Measurements from ENCODE around the gene TPM3.
"Not testable (repeated sequence)": the region's sequence is repeated elsewhere in the genome, so short reads cannot be mapped to it uniquely, and the experiment has no call there.

Gene TPM3

DNA sequence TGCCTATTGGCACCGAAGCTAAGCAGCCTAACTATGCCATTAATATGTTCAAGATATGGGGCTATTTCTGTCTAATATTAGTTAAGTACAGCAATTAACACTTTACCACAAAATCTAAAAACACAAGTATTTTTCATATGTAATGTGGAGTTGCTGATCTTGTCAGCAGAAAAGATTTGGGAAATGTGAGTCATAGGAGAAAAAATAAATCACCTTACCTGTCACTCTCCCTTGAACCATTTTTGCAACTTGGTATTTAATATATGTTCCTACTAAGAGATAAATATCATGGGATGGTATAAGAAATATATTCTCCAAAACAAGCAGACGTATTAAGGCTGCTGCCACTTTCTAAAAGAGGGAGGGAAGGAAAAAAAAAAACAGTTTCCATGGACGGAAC lies 54.0 kb downstream of the TPM3 start:
- no peaks in the 10 kb centered on the region for H3F3A ChIP-seq (ENCODE audit: low read depth)
- H3K4me2 ChIP-seq (ENCODE audit: low read depth, low read length, poor library complexity, severe bottlenecking), result no peak overlapping the region
- TF ChIP-seq, protein P1, sequence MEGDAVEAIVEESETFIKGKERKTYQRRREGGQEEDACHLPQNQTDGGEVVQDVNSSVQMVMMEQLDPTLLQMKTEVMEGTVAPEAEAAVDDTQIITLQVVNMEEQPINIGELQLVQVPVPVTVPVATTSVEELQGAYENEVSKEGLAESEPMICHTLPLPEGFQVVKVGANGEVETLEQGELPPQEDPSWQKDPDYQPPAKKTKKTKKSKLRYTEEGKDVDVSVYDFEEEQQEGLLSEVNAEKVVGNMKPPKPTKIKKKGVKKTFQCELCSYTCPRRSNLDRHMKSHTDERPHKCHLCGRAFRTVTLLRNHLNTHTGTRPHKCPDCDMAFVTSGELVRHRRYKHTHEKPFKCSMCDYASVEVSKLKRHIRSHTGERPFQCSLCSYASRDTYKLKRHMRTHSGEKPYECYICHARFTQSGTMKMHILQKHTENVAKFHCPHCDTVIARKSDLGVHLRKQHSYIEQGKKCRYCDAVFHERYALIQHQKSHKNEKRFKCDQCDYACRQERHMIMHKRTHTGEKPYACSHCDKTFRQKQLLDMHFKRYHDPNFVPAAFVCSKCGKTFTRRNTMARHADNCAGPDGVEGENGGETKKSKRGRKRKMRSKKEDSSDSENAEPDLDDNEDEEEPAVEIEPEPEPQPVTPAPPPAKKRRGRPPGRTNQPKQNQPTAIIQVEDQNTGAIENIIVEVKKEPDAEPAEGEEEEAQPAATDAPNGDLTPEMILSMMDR (conservative IDR thresholded peaks at IDR 0.05; ENCODE audit: low read length), result no peak
- no peak for TF ChIP-seq EZH2phosphoT487 (IDR thresholded peaks at IDR 0.05; ENCODE audit: borderline replicate concordance)
- no peaks in the 10 kb centered on the region for H3K4me1 ChIP-seq (ENCODE audit: insufficient read depth, low read length, poor library complexity, severe bottlenecking)
- H2AFZ ChIP-seq (ENCODE audit: low read length), result no peak overlapping the region
- H3K4me3 ChIP-seq (ENCODE audit: low read length, poor library complexity, severe bottlenecking), result no peak overlapping the region
- no peaks in the 10 kb centered on the region for H3K9me2 ChIP-seq (replicated peaks; ENCODE audit: low read depth, low read length)
- no peaks in the 10 kb centered on the region for H3K79me2 ChIP-seq (ENCODE audit: insufficient read depth, low read length)
- H3K36me3 ChIP-seq (ENCODE audit: insufficient read depth, low read length), result no peaks in the 10 kb centered on the region
- no peaks in the 10 kb centered on the region for H4K20me1 ChIP-seq (ENCODE audit: insufficient read depth, low read length, poor library complexity, severe bottlenecking)
- H3K9me3 ChIP-seq (ENCODE audit: insufficient read depth, low read depth, low read length), result no peaks in the 10 kb centered on the region
- H3K9ac ChIP-seq (ENCODE audit: low read depth, low read length, poor library complexity, severe bottlenecking), result no peak overlapping the region
- no peaks in the 10 kb centered on the region for H3K27me3 ChIP-seq (ENCODE audit: insufficient read depth, low read length, poor library complexity, severe bottlenecking)

DNA sequence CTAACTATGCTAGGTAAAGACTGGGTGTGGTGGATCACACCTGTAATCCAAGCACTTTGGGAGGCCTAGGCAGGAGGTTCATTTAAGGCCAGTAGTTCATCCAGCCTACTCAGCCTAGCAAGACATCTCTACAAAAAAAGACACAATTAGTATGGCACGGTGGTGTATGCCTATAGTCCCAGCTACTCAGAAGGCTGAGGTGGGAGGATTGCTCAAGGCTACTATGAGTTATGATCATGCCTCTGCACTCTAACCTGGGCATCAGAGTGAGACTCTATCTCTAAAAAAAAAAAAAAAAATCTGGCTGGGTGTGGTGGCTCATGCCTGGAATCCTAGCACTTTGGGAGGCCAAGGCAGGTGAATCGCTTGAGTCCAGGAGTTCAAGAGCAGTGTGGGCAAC lies 58.6 kb downstream of the TPM3 start:
- TF ChIP-seq EZH2phosphoT487 (IDR thresholded peaks at IDR 0.05; ENCODE audit: borderline replicate concordance), result no peak
- TF ChIP-seq, protein P1 (conservative IDR thresholded peaks at IDR 0.05; ENCODE audit: low read length), result no peak
- Histone ChIP-seq H2AFZ (ENCODE audit: low read length) (no peak overlapping the region), H3K79me2 (ENCODE audit: insufficient read depth, low read length) (no peaks in the 10 kb centered on the region), H3K27me3 (ENCODE audit: insufficient read depth, low read length, poor library complexity, severe bottlenecking) (no peaks in the 10 kb centered on the region), H3K9ac (ENCODE audit: low read depth, low read length, poor library complexity, severe bottlenecking) (no peak overlapping the region), H4K20me1 (ENCODE audit: insufficient read depth, low read length, poor library complexity, severe bottlenecking) (no peaks in the 10 kb centered on the region), H3K9me2 (replicated peaks; ENCODE audit: low read depth, low read length) (no peaks in the 10 kb centered on the region), H3K4me1 (ENCODE audit: insufficient read depth, low read length, poor library complexity, severe bottlenecking) (no peaks in the 10 kb centered on the region), H3K36me3 (ENCODE audit: insufficient read depth, low read length) (no peaks in the 10 kb centered on the region), H3K4me3 (ENCODE audit: low read length, poor library complexity, severe bottlenecking) (no peak overlapping the region), H3K4me2 (ENCODE audit: low read depth, low read length, poor library complexity, severe bottlenecking) (no peak overlapping the region), H3F3A (ENCODE audit: low read depth) (no peaks in the 10 kb centered on the region), H3K9me3 (ENCODE audit: insufficient read depth, low read depth, low read length) (no peaks in the 10 kb centered on the region)

GRCh38 chr1:154129391-154129970 lies 62.4 kb downstream of the TPM3 start:
- no peak overlapping the region for H3K4me3 ChIP-seq (ENCODE audit: low read length, poor library complexity, severe bottlenecking)
- TF ChIP-seq, protein P1 (conservative IDR thresholded peaks at IDR 0.05; ENCODE audit: low read length), result no peak
- no peak for TF ChIP-seq EZH2phosphoT487 (IDR thresholded peaks at IDR 0.05; ENCODE audit: borderline replicate concordance)
- no peaks in the 10 kb centered on the region for H3K4me1 ChIP-seq (ENCODE audit: insufficient read depth, low read length, poor library complexity, severe bottlenecking)
- H3K36me3 ChIP-seq (ENCODE audit: insufficient read depth, low read length), result no peaks in the 10 kb centered on the region
- H2AFZ ChIP-seq (ENCODE audit: low read length), result no peak overlapping the region
- H3K79me2 ChIP-seq (ENCODE audit: insufficient read depth, low read length), result no peaks in the 10 kb centered on the region
- no peaks in the 10 kb centered on the region for H4K20me1 ChIP-seq (ENCODE audit: insufficient read depth, low read length, poor library complexity, severe bottlenecking)
- no peak overlapping the region for H3K4me2 ChIP-seq (ENCODE audit: low read depth, low read length, poor library complexity, severe bottlenecking)
- no peak overlapping the region for H3K9ac ChIP-seq (ENCODE audit: low read depth, low read length, poor library complexity, severe bottlenecking)
- H3K9me2 ChIP-seq (replicated peaks; ENCODE audit: low read depth, low read length), result no peaks in the 10 kb centered on the region
- H3K9me3 ChIP-seq (ENCODE audit: insufficient read depth, low read depth, low read length), result no peaks in the 10 kb centered on the region
- H3K27me3 ChIP-seq (ENCODE audit: insufficient read depth, low read length, poor library complexity, severe bottlenecking), result no peaks in the 10 kb centered on the region
- no peaks in the 10 kb centered on the region for H3F3A ChIP-seq (ENCODE audit: low read depth)

DNA sequence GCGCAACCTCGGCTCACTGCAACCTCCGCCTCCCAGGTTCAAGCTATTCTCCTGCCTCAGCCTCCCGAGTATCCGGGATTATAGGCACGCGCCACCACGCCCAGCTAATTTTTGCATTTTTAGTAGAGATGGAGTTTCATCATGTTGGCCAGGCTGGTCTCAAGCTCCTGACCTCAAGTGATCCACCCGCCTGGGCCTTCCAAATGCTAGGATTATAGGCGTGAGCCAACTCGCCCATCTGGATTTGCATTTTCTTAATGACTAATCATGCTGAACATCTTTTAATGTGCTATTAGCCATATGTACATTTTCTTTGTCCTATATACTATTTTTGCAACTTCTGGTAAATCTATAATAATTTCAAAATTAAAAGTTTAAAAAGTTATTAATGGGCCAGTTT lies 68.7 kb downstream of the TPM3 start:
- H3K4me3 ChIP-seq (ENCODE audit: low read length, poor library complexity, severe bottlenecking); H3K9me2 ChIP-seq (replicated peaks; ENCODE audit: low read depth, low read length); H3K4me1 ChIP-seq (ENCODE audit: insufficient read depth, low read length, poor library complexity, severe bottlenecking); H3K4me2 ChIP-seq (ENCODE audit: low read depth, low read length, poor library complexity, severe bottlenecking); H2AFZ ChIP-seq (ENCODE audit: low read length); H3K79me2 ChIP-seq (ENCODE audit: insufficient read depth, low read length); H3K36me3 ChIP-seq (ENCODE audit: insufficient read depth, low read length); H3K9ac ChIP-seq (ENCODE audit: low read depth, low read length, poor library complexity, severe bottlenecking); H3K27me3 ChIP-seq (ENCODE audit: insufficient read depth, low read length, poor library complexity, severe bottlenecking); H3K9me3 ChIP-seq (ENCODE audit: insufficient read depth, low read depth, low read length); H4K20me1 ChIP-seq (ENCODE audit: insufficient read depth, low read length, poor library complexity, severe bottlenecking); H3F3A ChIP-seq (ENCODE audit: low read depth): not testable (repeated sequence)

Measured in Loucy (cell line).